ENCODE data around the gene CCDC68. TPM values are rescaled to one million over a fixed set of nuclear protein-coding genes. Genes with fewer than 3 reads are reported as not detected.

The CCDC68 gene
- total and polyA plus RNA-seq, 2 donors (not counting 1 experiment from before 2014, with no cell fraction given), result 5.1 to 8.3 TPM

- Histone ChIP-seq H3K4me3 (replicated peaks in 1 of 4; ENCODE audit: control extremely low read depth in 1 of 4, insufficient read depth in 1 of 4, low read depth in 3 of 4, low read length in 4 of 4) (peak overlapping the region in 1 of 4 experiments; percentile 75), H3K4me2 (ENCODE audit: extremely low read depth, insufficient read depth, low read length) (no peak overlapping the region)
These were observed 1.9 kb downstream of the CCDC68 start for GRCh38 chr18:54957296-54957832.

GRCh38 chr18:54956506-54956905, 2.8 kb downstream of the CCDC68 start:
- Histone ChIP-seq H3K4me2 (ENCODE audit: extremely low read depth, insufficient read depth, low read length) (no peak overlapping the region), H3K4me1 (ENCODE audit: control insufficient read depth, extremely low read depth, insufficient read depth, low read length) (no peaks in the 10 kb centered on the region), H3K27me3 (ENCODE audit: control insufficient read depth, insufficient read depth, low read length) (no peaks in the 10 kb centered on the region), H3K9me3 (ENCODE audit: control insufficient read depth, insufficient read depth, low read depth, low read length) (no peaks in the 10 kb centered on the region), H3K27ac (ENCODE audit: insufficient read depth, low read length) (no peak overlapping the region), H3K79me2 (ENCODE audit: control insufficient read depth, insufficient read depth, low read length) (no peaks in the 10 kb centered on the region), H3K4me3 (replicated peaks in 1 of 4; ENCODE audit: control extremely low read depth in 1 of 4, insufficient read depth in 1 of 4, low read depth in 3 of 4, low read length in 4 of 4) (no peak overlapping the region), H2AFZ (ENCODE audit: low read length) (no peak overlapping the region), H3K9ac (ENCODE audit: insufficient read depth, low read length) (no peak overlapping the region), H4K20me1 (ENCODE audit: control insufficient read depth, extremely low read depth, insufficient read depth, low read length) (no peaks in the 10 kb centered on the region), H3K36me3 (ENCODE audit: control insufficient read depth, insufficient read depth, low read length) (no peaks in the 10 kb centered on the region)
- DNase-seq (ENCODE audit: low read depth in 2 of 2), result no peak
- TF ChIP-seq CTCF (conservative IDR thresholded peaks at IDR 0.05 in 1 of 2, IDR thresholded peaks at IDR 0.05 in 1 of 2; ENCODE audit: low read depth in 1 of 2, low read length in 2 of 2), result no peak

More at GRCh38 chr18:54957296-54957832, 1.9 kb downstream of the CCDC68 start:
- Histone ChIP-seq H3K27ac (ENCODE audit: insufficient read depth, low read length) (no peak overlapping the region), H2AFZ (ENCODE audit: low read length) (no peak overlapping the region), H3K27me3 (ENCODE audit: control insufficient read depth, insufficient read depth, low read length) (no peaks in the 10 kb centered on the region), H3K9ac (ENCODE audit: insufficient read depth, low read length) (no peak overlapping the region), H3K36me3 (ENCODE audit: control insufficient read depth, insufficient read depth, low read length) (no peaks in the 10 kb centered on the region), H3K4me1 (ENCODE audit: control insufficient read depth, extremely low read depth, insufficient read depth, low read length) (no peaks in the 10 kb centered on the region), H3K9me3 (ENCODE audit: control insufficient read depth, insufficient read depth, low read depth, low read length) (no peaks in the 10 kb centered on the region), H4K20me1 (ENCODE audit: control insufficient read depth, extremely low read depth, insufficient read depth, low read length) (no peaks in the 10 kb centered on the region), H3K79me2 (ENCODE audit: control insufficient read depth, insufficient read depth, low read length) (no peaks in the 10 kb centered on the region)
- DNase-seq (ENCODE audit: low read depth in 2 of 2), result peak in 1 of 2 donors; percentile 46
- no peak for TF ChIP-seq EZH2 (IDR thresholded peaks at IDR 0.05; ENCODE audit: low read length, missing control alignments)
- TF ChIP-seq CTCF (conservative IDR thresholded peaks at IDR 0.05 in 1 of 2, IDR thresholded peaks at IDR 0.05 in 1 of 2; ENCODE audit: low read depth in 1 of 2, low read length in 2 of 2), result no peak

- H3K4me1 ChIP-seq (ENCODE audit: control insufficient read depth, extremely low read depth, insufficient read depth, low read length), result no peaks in the 10 kb centered on the region
- no peaks in the 10 kb centered on the region for H4K20me1 ChIP-seq (ENCODE audit: control insufficient read depth, extremely low read depth, insufficient read depth, low read length)
- TF ChIP-seq CTCF (conservative IDR thresholded peaks at IDR 0.05 in 1 of 2, IDR thresholded peaks at IDR 0.05 in 1 of 2; ENCODE audit: low read depth in 1 of 2, low read length in 2 of 2), result no peak
- TF ChIP-seq EZH2 (IDR thresholded peaks at IDR 0.05; ENCODE audit: low read length, missing control alignments), result no peak
- no peaks in the 10 kb centered on the region for H3K9me3 ChIP-seq (ENCODE audit: control insufficient read depth, insufficient read depth, low read depth, low read length)
- no peak for DNase-seq (ENCODE audit: low read depth in 2 of 2)
- no peak overlapping the region for H2AFZ ChIP-seq (ENCODE audit: low read length)
- no peaks in the 10 kb centered on the region for H3K27me3 ChIP-seq (ENCODE audit: control insufficient read depth, insufficient read depth, low read length)
- H3K79me2 ChIP-seq (ENCODE audit: control insufficient read depth, insufficient read depth, low read length), result no peaks in the 10 kb centered on the region
- H3K4me2 ChIP-seq (ENCODE audit: extremely low read depth, insufficient read depth, low read length), result no peak overlapping the region
- no peak overlapping the region for H3K27ac ChIP-seq (ENCODE audit: insufficient read depth, low read length)
- H3K4me3 ChIP-seq (replicated peaks in 1 of 4; ENCODE audit: control extremely low read depth in 1 of 4, insufficient read depth in 1 of 4, low read depth in 3 of 4, low read length in 4 of 4), result no peak overlapping the region
- no peak overlapping the region for H3K9ac ChIP-seq (ENCODE audit: insufficient read depth, low read length)
- no peaks in the 10 kb centered on the region for H3K36me3 ChIP-seq (ENCODE audit: control insufficient read depth, insufficient read depth, low read length)
These were observed 7.2 kb downstream of the CCDC68 start for GRCh38 chr18:54952026-54952425.
